B cell (primary cell): ENCODE results near the gene GABRR2. TPM values are rescaled to one million over a fixed set of nuclear protein-coding genes. Genes with fewer than 3 reads are reported as not detected.

ENCODE experiments used
- ATAC-seq: fragments of 200-7000 bp; cut with Tn5 transposase; one replicate; pipeline ENCODE4 v1.10.0; 2021; ENCODE audit warnings: low read depth, mild to moderate bottlenecking, moderate number of reproducible peaks, moderate library complexity
- CTCF ChIA-PET: fragments of 350-600 bp; sonication (Branson Sonifier 250); formaldehyde crosslinking; loops from one replicate; lab custom pipeline; 2021; ENCODE audit warnings: antibody characterized with exemption, inconsistent platforms; lab: Charles Lee
- POLR2A ChIA-PET: fragments of 350-600 bp; sonication (Branson Sonifier 250); formaldehyde crosslinking; loops from one replicate; lab custom pipeline; 2021; ENCODE audit warnings: antibody characterized with exemption; lab: Charles Lee
- DNase-seq: peaks from one replicate; pipeline ENCODE4 v3.0.0; 2013
- H2AFZ ChIP-seq: 2 replicates; pipeline ENCODE4 v1.6.1; 2012; ENCODE audit warnings: mild to moderate bottlenecking, low read depth, low read length; ENCODE audit not compliant: insufficient read depth, poor library complexity, severe bottlenecking
- H3K27ac ChIP-seq, 2 donors: 1 replicate in 1 of 2; 2 replicates in 1 of 2; pipeline ENCODE4 v1.5.1; 2012 to 2013; ENCODE audit warnings: low read length in 2 of 2, mild to moderate bottlenecking in 2 of 2, moderate library complexity in 1 of 2
- H3K27me3 ChIP-seq, 4 experiments: fragments of 200-600 bp in 1 of 4; sonication (generic) in 1 of 4; replicated peaks in 1 of 4; 1 replicate in 2 of 4; 2 replicates in 2 of 4; pipeline versions ENCODE4 v1.6.1 to v1.7.0; 2013 to 2016; ENCODE audit warnings: low read length in 3 of 4, mild to moderate bottlenecking in 2 of 4, mixed read lengths in 1 of 4, moderate library complexity in 1 of 4; ENCODE audit not compliant: insufficient read depth in 4 of 4, control insufficient read depth in 3 of 4; ENCODE audit errors: control extremely low read depth in 1 of 4
- H3K36me3 ChIP-seq, 2 experiments: replicated peaks in 1 of 2; 1 replicate in 1 of 2; 2 replicates in 1 of 2; pipeline versions ENCODE4 v1.6.1 to v1.7.1; 2013; ENCODE audit warnings: low read length in 1 of 2; ENCODE audit not compliant: insufficient read depth in 2 of 2, control insufficient read depth in 1 of 2; ENCODE audit errors: control extremely low read depth in 1 of 2, extremely low read depth in 1 of 2
- H3K4me1 ChIP-seq, 2 donors: fragments of 200-600 bp in 1 of 2; sonication (generic) in 1 of 2; 1 replicate in 1 of 2; 2 replicates in 1 of 2; pipeline versions ENCODE4 v1.5.1 to v1.6.1; 2013 to 2017; ENCODE audit warnings: low read length in 2 of 2; ENCODE audit not compliant: control insufficient read depth in 2 of 2, insufficient read depth in 2 of 2
- H3K4me2 ChIP-seq: replicated peaks from 2 replicates; pipeline ENCODE3; 2012; ENCODE audit warnings: mild to moderate bottlenecking, low read depth, low read length; ENCODE audit not compliant: poor library complexity, severe bottlenecking
- H3K4me3 ChIP-seq, 5 experiments: fragments of 200-600 bp in 1 of 5; sonication (generic) in 1 of 5; 1 replicate in 3 of 5; 2 replicates in 2 of 5; pipeline versions ENCODE4 v1.5.1 to v1.7.0; 2011 to 2016; ENCODE audit warnings: low read length in 4 of 5, mild to moderate bottlenecking in 4 of 5, low read depth in 2 of 5, control low read depth in 1 of 5, moderate library complexity in 1 of 5; ENCODE audit not compliant: insufficient read depth in 1 of 5; ENCODE audit errors: control extremely low read depth in 1 of 5, extremely low read depth in 1 of 5
- H3K79me2 ChIP-seq: fragments of 200-600 bp; sonication (generic); one replicate; pipeline ENCODE4 v1.6.0; 2016; ENCODE audit warnings: low read length; ENCODE audit not compliant: control insufficient read depth, insufficient read depth
- H3K9ac ChIP-seq: fragments of 200-600 bp; sonication (generic); 2 replicates; pipeline ENCODE4 v1.6.1; 2017; ENCODE audit warnings: mild to moderate bottlenecking, low read length, moderate library complexity
- H3K9me3 ChIP-seq, 3 donors: one replicate each; pipeline versions ENCODE4 v1.6.1 to v1.7.1; 2013; ENCODE audit warnings: low read length in 2 of 3; ENCODE audit not compliant: control insufficient read depth in 2 of 3, insufficient read depth in 1 of 3; ENCODE audit errors: control extremely low read depth in 1 of 3
- H4K20me1 ChIP-seq: 2 replicates; pipeline ENCODE4 v1.6.0; 2012; ENCODE audit warnings: mild to moderate bottlenecking, low read length; ENCODE audit not compliant: insufficient read depth, control insufficient read depth, poor library complexity, severe bottlenecking
- H3K27ac Mint-ChIP-seq: one replicate; pipeline ENCODE4 v1.8.0; 2021; ENCODE audit warnings: mixed read lengths
- H3K27me3 Mint-ChIP-seq: one replicate; pipeline ENCODE4 v1.8.0; 2021; ENCODE audit warnings: mixed read lengths
- H3K4me1 Mint-ChIP-seq: one replicate; pipeline ENCODE4 v1.8.0; 2021; ENCODE audit warnings: mixed read lengths
- H3K4me3 Mint-ChIP-seq: one replicate; pipeline ENCODE4 v1.8.0; 2021; ENCODE audit warnings: mixed read lengths
- H3K9me3 Mint-ChIP-seq: one replicate; pipeline ENCODE4 v1.8.0; 2022; ENCODE audit warnings: mixed read lengths; ENCODE audit not compliant: insufficient read depth
- CTCF ChIP-seq: fragments of 200-600 bp; IDR thresholded peaks from one replicate; pipeline ENCODE4 v1.8.0; 2022; ENCODE audit warnings: antibody characterized with exemption, mild to moderate bottlenecking
- EZH2 ChIP-seq: IDR thresholded peaks from 2 replicates; pipeline ENCODE4 v1.6.1; 2012; ENCODE audit warnings: borderline replicate concordance, low read depth, mild to moderate bottlenecking, moderate library complexity, low read length; ENCODE audit not compliant: insufficient read depth, poor library complexity, severe bottlenecking
- WGBS: methylation state at CpG from one replicate; pipeline ENCODE4 v1.1.5; 2013; ENCODE audit warnings: missing lambda C conversion rate; ENCODE audit not compliant: insufficient coverage; 5-methylcytosine and 5-hydroxymethylcytosine counted together
- intact Hi-C: fragments of 100-400 bp; cut with micrococcal nuclease; formaldehyde crosslinking; loops from one replicate; pipeline ENCODE4 v1.10.0; 2022
- polyA plus RNA-seq: library from polyadenylated mRNA; depleted of rRNA; stranded (reverse); fragments of >200 nt; gene quantifications from 2 replicates; pipeline ENCODE4 v1.2.3, GENCODE V29; 2012
- total RNA-seq, 2 donors: library from RNA; stranded (reverse); fragments of 120-200 nt in 1 of 2; gene quantifications; 1 replicate in 1 of 2; 2 replicates in 1 of 2; pipeline versions ENCODE4 v1.2.3 to v1.2.4, GENCODE V29; 2013 to 2022

GABRR2 gene
- total and polyA plus RNA-seq, 2 donors (not counting 1 experiment from before 2014, with no cell fraction given), result 0.59 to 4.7 TPM

- no peak overlapping the region for H3K27ac Mint-ChIP-seq
- Histone ChIP-seq H3K27me3 (peaks cover 0 to 7% (median 2%) of the 10 kb centered on the region in 4 experiments), H3K4me3 (no peak overlapping the region), H4K20me1 (no peaks in the 10 kb centered on the region), H3K9me3 (no peaks in the 10 kb centered on the region), H3K4me1 (no peaks in the 10 kb centered on the region), H3K9ac (no peak overlapping the region), H3K4me2 (no peak overlapping the region), H3K36me3 (no peaks in the 10 kb centered on the region), H3K27ac (no peak overlapping the region), H3K79me2 (no peaks in the 10 kb centered on the region), H2AFZ (no peak overlapping the region)
- no peak overlapping the region for H3K4me3 Mint-ChIP-seq
- intact Hi-C loops, result no loop called here
- ATAC-seq (no peak), DNase-seq (no peak)
- H3K9me3 Mint-ChIP-seq, result no peaks in the 10 kb centered on the region
- TF ChIP-seq CTCF (no peak), EZH2 (no peak)
- peaks cover 22% of the 10 kb centered on the region for H3K27me3 Mint-ChIP-seq
- ChIA-PET POLR2A (no interaction called here), CTCF (no interaction called here)
- H3K4me1 Mint-ChIP-seq, result no peaks in the 10 kb centered on the region
- 88% methylated on average over 10 of the region's 10 CpGs for WGBS
These were observed 63.1 kb downstream of the GABRR2 start for GRCh38 chr6:89251976-89252375.

GRCh38 chr6:89251170-89251569 lies 63.9 kb downstream of the GABRR2 start:
- CTCF ChIA-PET, result no interaction called here
- no peak for ATAC-seq
- H3K4me3 Mint-ChIP-seq, result no peak overlapping the region

More at GRCh38 chr6:89251170-89251569, 63.9 kb downstream of the GABRR2 start:
- POLR2A ChIA-PET, result no interaction called here
- Histone ChIP-seq H2AFZ (no peak overlapping the region), H3K9me3 (no peaks in the 10 kb centered on the region), H3K9ac (no peak overlapping the region), H3K79me2 (no peaks in the 10 kb centered on the region), H3K4me2 (no peak overlapping the region), H3K27ac (no peak overlapping the region), H4K20me1 (no peaks in the 10 kb centered on the region), H3K4me3 (no peak overlapping the region), H3K36me3 (no peaks in the 10 kb centered on the region), H3K27me3 (peaks cover 0 to 7% (median 2%) of the 10 kb centered on the region in 4 experiments), H3K4me1 (no peaks in the 10 kb centered on the region)
- Mint-ChIP-seq H3K9me3 (no peaks in the 10 kb centered on the region), H3K27ac (no peak overlapping the region), H3K4me1 (no peaks in the 10 kb centered on the region), H3K27me3 (peaks cover 26% of the 10 kb centered on the region)
- no peak for DNase-seq
- WGBS, result 86% methylated on average over 1 of the region's 2 CpGs
- TF ChIP-seq EZH2 (no peak), CTCF (no peak)
- intact Hi-C loops, result no loop called here
